Measurements from ENCODE around the gene KITLG. TPM values are rescaled to one million over a fixed set of nuclear protein-coding genes. Genes with fewer than 3 reads are reported as not detected.

KITLG gene
- total RNA-seq, 4 donors from 2014 or later = 3.9 to 7.1 (median 4.6) TPM

- in situ Hi-C loops (cut with MboI; ENCODE audit: low sequenced_read_pairs in 4 of 4) = no loop called here
- no peak for TF ChIP-seq POLR2A (IDR thresholded peaks at IDR 0.05)
- TF ChIP-seq CTCF (IDR thresholded peaks at IDR 0.05 in 4 of 5, conservative IDR thresholded peaks at IDR 0.05 in 1 of 5) = no peak
- intact Hi-C loops (cut with DNase I; ENCODE audit: low total_unique reads) = loop anchor here (10.0 kb wide), 1 partner anchor 425 kb away; the partner anchor contains the start of genes CEP290 and TMTC3
- Histone ChIP-seq H3K27ac (no peak overlapping the region), H3K9me3 (no peaks in the 10 kb centered on the region), H3K4me3 (no peak overlapping the region), H3K4me1 (peaks cover 0 to 11% of the 10 kb centered on the region in 2 donors), H3K36me3 (no peaks in the 10 kb centered on the region), H3K27me3 (no peaks in the 10 kb centered on the region)
- ATAC-seq (no peak), DNase-seq (no peak)
Measured at GRCh38 chr12:88570103-88570502, 10.2 kb downstream of the KITLG start.

GRCh38 chr12:88566430-88566829, 13.8 kb downstream of the KITLG start:
- H3K27ac ChIP-seq = no peak overlapping the region
- H3K36me3 ChIP-seq = no peaks in the 10 kb centered on the region
- H3K4me1 ChIP-seq = peaks cover 0 to 5% of the 10 kb centered on the region in 2 donors

GRCh38 chr12:88562846-88563582, 17.3 kb downstream of the KITLG start:
- Histone ChIP-seq H3K36me3 (no peaks in the 10 kb centered on the region), H3K9me3 (no peaks in the 10 kb centered on the region), H3K4me3 (no peak overlapping the region), H3K27ac (no peak overlapping the region), H3K27me3 (no peaks in the 10 kb centered on the region), H3K4me1 (no peaks in the 10 kb centered on the region)
- in situ Hi-C loops (cut with MboI; ENCODE audit: low sequenced_read_pairs in 4 of 4) (no loop called here), intact Hi-C loops (cut with DNase I; ENCODE audit: low total_unique reads) (no loop called here)
- no peak for DNase-seq
- no peak for TF ChIP-seq CTCF (IDR thresholded peaks at IDR 0.05 in 4 of 5, conservative IDR thresholded peaks at IDR 0.05 in 1 of 5)
- no peak for ATAC-seq

More at GRCh38 chr12:88566430-88566829, 13.8 kb downstream of the KITLG start:
- TF ChIP-seq CTCF (IDR thresholded peaks at IDR 0.05 in 4 of 5, conservative IDR thresholded peaks at IDR 0.05 in 1 of 5) (no peak), POLR2A (IDR thresholded peaks at IDR 0.05) (no peak)
- no peak for DNase-seq
- Histone ChIP-seq H3K27me3 (no peaks in the 10 kb centered on the region), H3K9me3 (no peaks in the 10 kb centered on the region), H3K4me3 (no peak overlapping the region)
- in situ Hi-C loops (cut with MboI; ENCODE audit: low sequenced_read_pairs in 4 of 4) = no loop called here
- ATAC-seq = no peak
- intact Hi-C loops (cut with DNase I; ENCODE audit: low total_unique reads) = no loop called here

- H3K27me3 ChIP-seq = no peaks in the 10 kb centered on the region
- ATAC-seq (no peak), DNase-seq (no peak)
- no peak overlapping the region for H3K4me3 ChIP-seq
- no peak overlapping the region for H3K27ac ChIP-seq
- H3K9me3 ChIP-seq = no peaks in the 10 kb centered on the region
- intact Hi-C loops (cut with DNase I; ENCODE audit: low total_unique reads) (no loop called here), in situ Hi-C loops (cut with MboI; ENCODE audit: low sequenced_read_pairs in 4 of 4) (no loop called here)
- TF ChIP-seq CTCF (IDR thresholded peaks at IDR 0.05 in 4 of 5, conservative IDR thresholded peaks at IDR 0.05 in 1 of 5) (no peak), POLR2A (IDR thresholded peaks at IDR 0.05) (no peak)
- H3K4me1 ChIP-seq = no peaks in the 10 kb centered on the region
- H3K36me3 ChIP-seq = no peaks in the 10 kb centered on the region
Measured at GRCh38 chr12:88562151-88562550, 18.1 kb downstream of the KITLG start.
